HT-29 (cell line): ENCODE data around the gene TEX2. TPM values are rescaled to one million over a fixed set of nuclear protein-coding genes. Genes with fewer than 3 reads are reported as not detected.
A peak's percentile ranks its signal among the peaks of the same experiment; 100 is the strongest.

Experiments used
- DNase-seq: peaks from one replicate; pipeline ENCODE4 v3.0.0-alpha.2; 2015; ENCODE audit warnings: low spot score
- small RNA-seq: library from RNA; depleted of rRNA; stranded (forward); fragments of <200 nt; gene quantifications from one replicate; pipeline ENCODE3, GENCODE V24; 2014
- total RNA-seq: library from RNA; depleted of rRNA; stranded (reverse); fragments of >200 nt; shearing (Covaris generic); gene quantifications from 2 replicates; pipeline ENCODE4 v1.2.3, GENCODE V29; 2014; rRNA removed

The TEX2 gene
- total RNA-seq, 1 experiment from 2014 or later = 9.8 TPM

DNA sequence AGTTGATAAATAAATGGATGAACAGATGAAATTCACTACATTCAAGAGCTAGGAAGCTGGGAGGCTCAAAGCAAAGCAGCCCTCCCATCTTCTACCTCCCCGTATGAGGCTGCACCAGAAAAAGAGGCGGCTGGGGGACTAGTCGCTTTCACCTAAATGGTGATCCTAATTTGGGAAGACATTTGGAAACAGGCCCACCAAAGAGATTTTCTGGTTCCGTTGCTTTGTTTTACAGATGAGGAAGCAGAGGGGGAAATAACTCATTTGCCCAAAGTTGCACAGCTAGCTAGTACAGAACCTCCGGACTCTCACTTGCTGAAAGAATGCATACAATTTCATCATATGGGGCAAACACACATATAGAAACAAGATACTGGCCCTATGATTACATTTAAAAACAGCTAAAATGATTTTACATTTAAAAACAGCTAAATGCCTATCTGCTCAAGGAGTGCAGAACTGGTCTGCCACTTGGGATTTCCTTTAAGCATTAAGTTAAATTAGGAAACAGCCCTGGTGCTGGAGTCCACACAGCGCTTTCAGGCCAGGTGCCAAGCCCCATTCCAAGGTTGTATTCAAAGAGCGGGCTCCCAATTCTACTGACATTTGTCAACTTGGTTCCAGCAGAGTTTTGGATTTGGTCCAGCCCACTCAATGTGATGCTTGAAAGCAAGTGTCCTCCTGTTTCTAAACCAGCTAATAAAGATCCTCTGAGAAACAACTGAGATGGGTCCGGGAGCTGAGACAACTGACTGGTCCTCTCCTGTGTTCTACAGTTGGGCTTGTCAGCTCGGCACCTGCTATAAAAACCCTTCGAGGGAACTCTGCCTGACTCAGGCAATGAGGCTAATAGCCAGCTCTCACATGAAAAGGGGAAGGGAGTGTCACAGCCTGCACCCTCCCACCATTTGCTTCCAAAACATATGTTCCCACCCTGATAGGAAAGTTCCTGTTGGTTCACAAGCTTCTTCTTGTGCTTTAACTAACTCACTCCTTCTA, 144.8 kb downstream of the TEX2 start:
- DNase-seq = no peak

DNA sequence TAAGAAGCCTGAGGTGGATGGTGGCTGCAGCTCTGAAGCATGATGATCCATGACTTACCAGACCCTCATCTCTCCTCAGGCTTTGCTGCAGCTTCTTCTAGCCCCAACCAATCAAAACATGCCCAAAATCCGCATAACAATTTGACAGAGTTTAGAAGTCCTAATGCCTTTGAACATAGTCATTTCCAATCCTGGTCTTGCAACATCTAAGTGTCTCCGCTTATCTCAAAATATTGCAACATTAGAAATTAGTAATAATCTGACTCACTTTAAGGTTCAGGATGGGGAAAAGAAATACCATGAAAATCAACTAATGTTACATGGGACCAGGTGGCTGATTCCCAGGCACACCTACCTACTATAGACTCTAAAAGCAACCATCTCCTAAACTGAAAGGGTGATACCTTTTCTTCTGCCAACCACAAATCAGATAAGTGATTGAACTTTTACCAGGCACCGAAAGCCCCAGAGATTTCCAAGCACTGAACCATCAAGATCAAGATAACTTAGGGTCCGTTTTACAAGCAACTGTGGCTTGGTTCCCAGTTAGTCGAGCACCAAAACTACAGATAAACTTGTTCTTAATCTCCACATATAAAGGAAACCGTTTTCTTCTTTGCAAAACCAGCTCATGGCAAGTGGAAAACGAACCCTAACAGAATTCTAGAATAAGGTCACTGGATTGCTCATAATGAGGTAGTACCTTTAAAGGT, 147.1 kb downstream of the TEX2 start:
- no peak for DNase-seq

DNA sequence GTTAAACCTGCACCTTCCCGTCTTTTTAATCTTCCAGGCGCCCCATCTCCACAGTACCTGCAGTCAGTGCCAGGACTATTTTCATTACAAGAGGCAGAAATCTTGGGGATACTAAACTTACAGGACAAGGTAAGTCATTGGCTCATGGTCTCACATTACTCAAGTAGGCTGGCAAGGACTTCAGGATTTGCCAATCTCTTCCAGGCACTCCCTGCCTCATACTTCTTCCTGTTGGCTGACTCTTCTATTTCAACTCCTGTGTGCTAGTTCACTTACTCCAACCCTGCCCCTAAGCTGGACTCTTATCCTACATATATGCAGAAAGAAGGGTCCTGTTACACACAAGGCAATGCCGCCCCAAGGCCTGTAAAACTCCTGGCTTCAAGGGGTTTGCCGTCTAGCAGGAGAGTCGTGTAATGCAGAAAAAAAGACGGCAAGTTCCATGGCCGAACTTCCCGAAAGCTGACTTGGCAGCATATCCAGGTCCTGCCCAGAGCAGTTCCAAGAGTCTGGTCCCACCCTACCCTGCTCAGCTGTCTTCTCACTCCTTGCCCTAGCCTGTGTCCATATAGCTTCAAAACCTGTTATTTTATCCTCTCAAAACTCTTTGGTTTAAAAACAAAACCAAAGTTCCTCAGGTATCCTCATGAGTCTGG, 147.9 kb downstream of the TEX2 start:
- DNase-seq = no peak

- DNase-seq = no peak
Observed at GRCh38 chr17:64113006-64113405, 150.1 kb downstream of the TEX2 start.

GRCh38 chr17:64111831-64112230, 151.2 kb downstream of the TEX2 start:
- no peak for DNase-seq

- DNase-seq = no peak
Observed at GRCh38 chr17:64110379-64111152, 152.5 kb downstream of the TEX2 start.

DNA sequence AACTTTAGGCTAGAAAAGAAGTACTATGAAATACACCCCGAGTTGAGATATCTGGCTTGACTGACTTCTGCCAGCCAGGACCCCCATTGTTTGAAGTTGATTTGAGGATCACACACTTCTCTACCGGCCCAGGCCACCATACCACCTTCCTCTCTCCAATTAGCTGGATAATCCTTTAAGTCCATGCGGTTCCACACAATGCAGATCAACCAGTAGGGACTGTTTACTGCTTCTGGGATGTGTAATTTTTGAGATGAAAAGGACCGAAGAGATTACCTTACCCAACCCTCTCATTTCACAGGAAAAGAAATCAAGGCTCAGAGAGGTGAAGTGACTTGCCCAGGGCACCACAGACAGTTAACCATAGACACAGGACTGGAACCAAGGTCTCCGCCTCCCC, 153.7 kb downstream of the TEX2 start:
- no peak for DNase-seq

DNA sequence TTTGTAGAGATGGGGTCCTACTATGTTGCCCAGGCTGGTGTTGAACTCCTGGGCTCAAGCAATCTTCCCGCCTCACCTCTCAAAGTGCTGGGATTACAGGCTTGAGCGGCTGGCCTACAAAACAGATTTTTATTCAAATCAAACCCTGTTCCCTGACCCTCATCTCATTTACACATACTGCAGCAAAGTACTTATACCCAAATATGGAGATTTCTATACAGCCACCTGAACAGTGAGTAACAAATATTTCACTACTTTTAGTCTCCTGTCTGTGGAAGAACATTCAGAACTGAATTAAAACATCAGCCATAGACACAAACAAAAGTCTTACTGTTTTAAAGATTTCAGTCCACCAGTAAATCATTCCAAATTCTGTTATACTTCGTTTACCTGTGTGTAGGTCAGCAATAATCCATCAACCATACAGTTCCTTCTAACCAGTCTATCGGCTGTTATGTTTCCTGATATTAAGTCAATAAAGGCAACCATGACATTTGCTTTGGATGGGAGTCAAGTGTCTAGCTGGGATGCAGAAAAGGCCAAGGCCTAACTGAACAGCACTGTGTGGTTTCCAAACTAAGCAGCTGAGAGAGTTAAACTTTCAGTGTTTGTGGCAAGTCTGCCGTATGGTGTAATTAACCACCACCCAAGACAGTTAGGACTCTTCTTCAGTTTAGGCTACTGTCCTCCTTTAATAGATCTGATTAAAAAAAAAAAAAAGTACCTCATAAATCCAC, 155.4 kb downstream of the TEX2 start:
- DNase-seq = no peak

DNA sequence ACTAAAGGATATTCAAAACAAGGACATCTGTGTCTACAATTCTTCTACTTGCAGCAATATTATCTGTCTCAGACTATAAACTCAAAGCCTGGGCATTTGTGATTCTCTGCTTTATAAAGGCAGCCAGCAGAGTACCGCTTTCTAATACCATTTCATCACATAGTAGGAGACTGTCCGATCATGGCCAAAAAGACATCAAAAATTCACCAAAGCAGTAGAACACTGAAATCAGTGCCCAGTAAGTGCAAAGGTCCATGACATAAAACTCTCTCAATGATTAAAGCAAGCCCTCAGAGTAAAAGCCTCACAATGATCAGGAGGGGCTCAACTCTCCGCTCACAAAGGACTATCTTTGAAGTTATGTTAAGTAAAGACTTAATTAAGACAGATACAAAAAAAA, 156.1 kb downstream of the TEX2 start:
- DNase-seq = no peak

DNA sequence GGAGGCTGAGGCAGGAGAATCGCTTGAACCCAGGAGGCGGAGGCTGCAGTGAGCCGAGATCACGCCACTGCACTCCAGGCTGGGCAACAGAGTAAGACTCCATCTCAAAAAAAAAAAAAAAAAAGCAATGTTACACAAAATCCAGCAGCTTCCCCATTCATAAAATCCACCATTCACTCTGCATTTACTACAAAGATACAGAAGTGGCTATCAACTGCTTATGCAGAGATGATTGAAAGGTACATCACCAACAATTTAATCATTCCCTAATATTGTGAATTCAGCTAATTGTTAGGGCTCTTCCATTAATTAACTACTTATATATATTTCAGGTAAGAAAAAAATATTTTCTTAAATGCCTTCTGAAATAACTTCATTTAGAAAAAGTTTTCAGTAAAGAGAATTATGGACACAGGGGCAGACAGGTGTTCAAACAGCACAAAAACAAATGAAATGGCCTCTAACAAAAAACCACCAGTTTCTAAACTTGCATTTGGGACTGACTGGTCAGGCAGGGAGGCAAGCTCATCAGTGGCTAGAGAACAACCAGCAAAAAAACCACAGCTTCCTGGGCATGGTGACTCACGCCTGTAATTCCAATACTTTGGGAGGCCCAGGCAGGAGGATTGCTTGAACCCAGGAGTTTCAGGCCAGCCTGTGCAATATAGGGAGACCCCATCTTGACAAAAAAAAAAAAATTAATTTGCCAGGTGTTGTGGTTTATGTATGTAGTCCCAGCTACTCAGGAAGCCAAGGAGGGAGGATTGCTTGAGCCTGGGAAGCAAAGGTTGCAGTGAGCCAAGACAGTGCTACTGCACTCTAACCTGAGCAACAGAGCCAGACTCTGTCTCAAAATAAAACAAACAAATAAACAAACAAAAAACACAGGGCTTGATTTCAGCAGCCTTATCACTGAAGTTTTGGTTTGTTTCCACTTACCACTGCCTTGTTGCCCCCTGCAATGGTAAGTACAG, 159.4 kb downstream of the TEX2 start:
- DNase-seq = no peak

DNA sequence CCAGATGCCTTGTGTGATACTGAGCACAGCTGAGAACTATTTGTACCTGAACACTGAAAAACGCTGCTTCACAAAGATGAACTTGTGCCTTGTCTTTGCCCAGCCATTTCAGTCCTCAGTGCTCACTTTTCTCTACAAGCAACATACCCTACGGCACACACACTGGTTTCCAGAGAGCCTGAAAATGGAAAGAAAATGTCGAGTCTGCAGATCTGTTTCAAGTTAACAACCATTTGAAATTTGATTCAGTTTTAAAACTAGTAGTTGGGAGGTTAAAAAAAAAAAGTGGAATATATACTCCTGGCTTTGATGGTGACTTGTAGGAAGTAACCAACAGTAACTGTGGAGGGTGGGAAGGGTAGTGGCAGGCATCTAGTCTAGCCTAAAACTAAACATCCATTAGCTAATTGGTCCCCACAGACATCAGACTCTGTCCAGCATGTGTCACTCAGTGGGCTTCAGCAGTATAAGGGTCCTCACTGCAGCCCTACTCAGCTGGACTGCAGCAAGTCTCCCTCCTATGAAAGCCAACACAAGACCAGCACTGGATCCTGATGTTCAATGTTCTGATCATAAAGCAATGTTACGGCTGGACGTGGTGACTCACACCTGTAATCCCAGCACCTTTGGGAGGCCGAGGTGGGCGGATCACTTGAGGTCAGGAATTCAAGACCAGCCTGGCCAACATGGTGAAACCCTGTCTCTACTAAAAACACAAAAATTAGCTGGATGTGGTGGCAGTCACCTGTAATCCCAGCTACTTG, 160.3 kb downstream of the TEX2 start:
- DNase-seq = no peak

- no peak for DNase-seq
Observed at GRCh38 chr17:64099543-64099942, 163.5 kb downstream of the TEX2 start.

Small RNAs within 50 kb of the gene (small RNA-seq; reads per million reads assigned to genes)
- 56,522 reads per million, percentile 100 among the genes with 10 or more reads in this experiment for gene SNORD104

Other genes with a start within 250 kb of the TEX2 start
- 0.21 and 0.64 TPM in 2 replicates for gene ICAM2, start 242.6 kb downstream of the TEX2 start, total RNA-seq
- gene ERN1, start 133.1 kb downstream of the TEX2 start, total RNA-seq = 6.9 and 7.3 TPM in 2 replicates
- gene PECAM1, start 127.6 kb upstream of the TEX2 start, total RNA-seq = 0.57 and 2.2 TPM in 2 replicates
- gene MILR1, start 185.9 kb upstream of the TEX2 start, total RNA-seq = 0.71 and 2.5 TPM in 2 replicates
- gene POLG2, start 233.8 kb upstream of the TEX2 start, total RNA-seq = 5.1 and 6.5 TPM in 2 replicates
- gene DDX5, start 243.0 kb upstream of the TEX2 start, total RNA-seq = 206 and 222 TPM in 2 replicates
- 32.0 and 35.2 TPM in 2 replicates for gene CEP95, start 243.7 kb upstream of the TEX2 start, total RNA-seq